Mesothelial cell of epicardium (in vitro differentiated cells): ENCODE results near the gene NDNF. TPM values are rescaled to one million over a fixed set of nuclear protein-coding genes. Genes with fewer than 3 reads are reported as not detected.

Experiments
- DNase-seq, 2 experiments: peaks; one replicate each; pipeline ENCODE4 v3.0.0; 2021; ENCODE audit warnings: low spot score in 2 of 2; ENCODE audit not compliant: unreplicated experiment in 2 of 2
- H3K27ac Mint-ChIP-seq: 2 replicates; pipeline ENCODE4 v1.8.0; 2021; ENCODE audit warnings: mixed read lengths
- H3K27me3 Mint-ChIP-seq: 2 replicates; pipeline ENCODE4 v1.8.0; 2021; ENCODE audit warnings: low read depth, mixed read lengths
- H3K36me3 Mint-ChIP-seq: 2 replicates; pipeline ENCODE4 v1.8.0; 2021; ENCODE audit warnings: mixed read lengths
- H3K4me1 Mint-ChIP-seq: 2 replicates; pipeline ENCODE4 v1.8.0; 2021; ENCODE audit warnings: mixed read lengths
- H3K4me3 Mint-ChIP-seq: 2 replicates; pipeline ENCODE4 v1.8.0; 2021; ENCODE audit warnings: mild to moderate bottlenecking, moderate library complexity, mixed read lengths
- H3K9me3 Mint-ChIP-seq: 2 replicates; pipeline ENCODE4 v1.8.0; 2021; ENCODE audit warnings: mixed read lengths
- CTCF ChIP-seq: fragments of 200-600 bp; sonication (generic); IDR thresholded peaks from one replicate; pipeline ENCODE4 v1.5.0; 2021; ENCODE audit warnings: antibody characterized with exemption; ENCODE audit not compliant: unreplicated experiment
- total RNA-seq: library from RNA; stranded (reverse); gene quantifications from 3 replicates; pipeline ENCODE4 v1.2.1, GENCODE V29; 2021

Gene NDNF
- total RNA-seq, 1 donor from 2014 or later = 10.1 TPM

GRCh38 chr4:121062521-121062920 lies 9.8 kb downstream of the NDNF start:
- TF ChIP-seq CTCF = no peak
- Mint-ChIP-seq H3K27me3 (no peaks in the 10 kb centered on the region), H3K4me3 (no peak overlapping the region), H3K36me3 (no peaks in the 10 kb centered on the region), H3K27ac (no peak overlapping the region), H3K9me3 (no peaks in the 10 kb centered on the region), H3K4me1 (peaks cover 17% of the 10 kb centered on the region)
- DNase-seq = no peak

DNA sequence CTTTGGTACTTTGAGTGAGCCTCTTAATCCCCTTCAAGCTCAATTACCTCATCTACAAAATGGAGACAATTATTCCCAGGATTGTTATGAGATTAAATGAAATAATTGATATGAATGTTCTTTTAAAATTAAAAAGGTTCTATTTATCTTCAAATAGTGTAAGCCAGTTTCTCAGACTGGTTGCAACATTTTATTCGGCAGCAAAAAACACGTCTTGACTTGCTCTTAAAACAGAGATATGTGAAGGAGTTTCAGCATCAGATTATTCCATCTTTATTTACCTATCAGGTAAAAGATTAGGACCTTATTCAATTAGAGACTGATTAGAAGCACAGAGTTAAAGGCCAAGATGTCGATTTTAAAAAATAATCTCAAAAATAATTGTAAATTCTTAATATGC lies 10.5 kb downstream of the NDNF start:
- H3K4me1 Mint-ChIP-seq = peaks cover 17% of the 10 kb centered on the region
- H3K27me3 Mint-ChIP-seq = no peaks in the 10 kb centered on the region
- H3K36me3 Mint-ChIP-seq = no peaks in the 10 kb centered on the region
- no peaks in the 10 kb centered on the region for H3K9me3 Mint-ChIP-seq
- H3K4me3 Mint-ChIP-seq = no peak overlapping the region
- no peak for TF ChIP-seq CTCF
- no peak for DNase-seq
- no peak overlapping the region for H3K27ac Mint-ChIP-seq

- no peaks in the 10 kb centered on the region for H3K27me3 Mint-ChIP-seq
- H3K4me1 Mint-ChIP-seq = peaks cover 17% of the 10 kb centered on the region
- no peak for DNase-seq
Measured at GRCh38 chr4:121061215-121061614, 11.1 kb downstream of the NDNF start.

GRCh38 chr4:121057466-121057922 lies 14.8 kb downstream of the NDNF start:
- no peak for TF ChIP-seq CTCF
- no peaks in the 10 kb centered on the region for H3K27me3 Mint-ChIP-seq
- H3K4me1 Mint-ChIP-seq = peaks cover 11% of the 10 kb centered on the region
- no peak overlapping the region for H3K4me3 Mint-ChIP-seq
- H3K27ac Mint-ChIP-seq = no peak overlapping the region
- DNase-seq = no peak
- H3K9me3 Mint-ChIP-seq = no peaks in the 10 kb centered on the region
- no peaks in the 10 kb centered on the region for H3K36me3 Mint-ChIP-seq

More at GRCh38 chr4:121061215-121061614, 11.1 kb downstream of the NDNF start:
- no peaks in the 10 kb centered on the region for H3K36me3 Mint-ChIP-seq
- no peak overlapping the region for H3K4me3 Mint-ChIP-seq
- TF ChIP-seq CTCF = no peak
- H3K9me3 Mint-ChIP-seq = no peaks in the 10 kb centered on the region
- no peak overlapping the region for H3K27ac Mint-ChIP-seq

DNA sequence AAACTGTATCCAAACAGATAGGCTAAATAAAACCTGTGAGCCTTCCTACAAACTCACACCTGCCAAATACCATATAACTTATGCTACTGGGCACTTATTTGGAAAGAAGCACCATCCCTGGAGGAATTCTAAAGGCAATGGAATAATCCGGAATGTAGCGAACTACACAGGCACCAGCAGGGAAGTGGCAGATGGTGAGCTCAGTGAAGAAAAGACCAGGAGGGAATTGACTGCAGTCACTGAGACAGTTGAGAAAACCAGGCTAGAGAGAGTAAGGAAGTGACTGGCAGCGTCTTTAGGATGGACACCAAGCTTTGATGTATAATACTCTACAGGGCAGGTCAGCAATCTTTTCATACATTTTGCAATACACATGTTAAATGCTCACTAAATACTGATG lies 16.3 kb downstream of the NDNF start:
- no peaks in the 10 kb centered on the region for H3K36me3 Mint-ChIP-seq
- DNase-seq = no peak
- H3K9me3 Mint-ChIP-seq = no peaks in the 10 kb centered on the region
- no peak overlapping the region for H3K27ac Mint-ChIP-seq
- peaks cover 7% of the 10 kb centered on the region for H3K4me1 Mint-ChIP-seq
- H3K27me3 Mint-ChIP-seq = no peaks in the 10 kb centered on the region
- no peak for TF ChIP-seq CTCF
- no peak overlapping the region for H3K4me3 Mint-ChIP-seq

GRCh38 chr4:121054373-121054772 lies 18.0 kb downstream of the NDNF start:
- no peaks in the 10 kb centered on the region for H3K27me3 Mint-ChIP-seq
- peaks cover 9% of the 10 kb centered on the region for H3K4me1 Mint-ChIP-seq
- TF ChIP-seq CTCF = no peak
- H3K4me3 Mint-ChIP-seq = no peak overlapping the region
- no peak for DNase-seq
- H3K36me3 Mint-ChIP-seq = no peaks in the 10 kb centered on the region
- no peaks in the 10 kb centered on the region for H3K9me3 Mint-ChIP-seq
- H3K27ac Mint-ChIP-seq = no peak overlapping the region
